Measurements from ENCODE around the gene FLOT2.

GRCh38 chr17:28842282-28843012 is 55.1 kb downstream of the FLOT2 start, which contains the start of gene FAM222B:
- TF ChIP-seq ELF1 (IDR thresholded peaks at IDR 0.05; ENCODE audit: borderline replicate concordance, low read depth) (no peak), POLR2A (IDR thresholded peaks at IDR 0.05; ENCODE audit: borderline replicate concordance, extremely low read depth, insufficient read depth, insufficient read length) (peak; percentile 17), CTCF (IDR thresholded peaks at IDR 0.05 in 2 of 3, conservative IDR thresholded peaks at IDR 0.05 in 1 of 3; ENCODE audit: borderline replicate concordance in 1 of 3, insufficient read depth in 1 of 3, low read depth in 2 of 3, low read length in 2 of 3) (no peak)

Measured in HCT116 (cell line).